T-helper 1 cell treated with Interleukin-12 subunit alpha and Interleukin-12 subunit beta and Interleukin-4 antibody, amounts not matched to agents 30 ng/mL and 1 ng/mL, for 36 hours (primary cell): Measurements from ENCODE around the gene CCNL1. TPM values are rescaled to one million over a fixed set of nuclear protein-coding genes. Genes with fewer than 3 reads are reported as not detected.
"Not testable (repeated sequence)": the region's sequence is repeated elsewhere in the genome, so short reads cannot be mapped to it uniquely, and the experiment has no call there.

Source experiments
- intact Hi-C: fragments of 100-400 bp; cut with micrococcal nuclease; formaldehyde crosslinking; loops from one replicate; pipeline ENCODE4 v1.15.1; 2024
- total RNA-seq: library from RNA; stranded (reverse); gene quantifications from 2 replicates; pipeline ENCODE4 v1.2.3, GENCODE V29; 2022

The CCNL1 gene
- total RNA-seq, 1 donor from 2014 or later, result 245 TPM

GRCh38 chr3:157109267-157110141 lies 50.4 kb downstream of the CCNL1 start:
- intact Hi-C loops, result no loop called here

- intact Hi-C loops, result no loop called here
Observed at GRCh38 chr3:157107644-157108133, 52.3 kb downstream of the CCNL1 start.

- intact Hi-C loops, result no loop called here
Observed at GRCh38 chr3:157107037-157107436, 52.9 kb downstream of the CCNL1 start.

GRCh38 chr3:157104928-157105652 lies 54.9 kb downstream of the CCNL1 start:
- intact Hi-C loops, result no loop called here

- intact Hi-C loops, result no loop called here
Observed at GRCh38 chr3:157104521-157104920, 55.4 kb downstream of the CCNL1 start.

- intact Hi-C loops, result loop anchor here (1.0 kb wide), 4 partner anchors 11 to 24 kb away; no protein-coding TSS in a partner anchor
Observed at GRCh38 chr3:157103860-157104259, 56.1 kb downstream of the CCNL1 start.

GRCh38 chr3:157103280-157103679 lies 56.7 kb downstream of the CCNL1 start:
- intact Hi-C loops, result loop anchor here (1.0 kb wide), 4 partner anchors 10 to 25 kb away; no protein-coding TSS in a partner anchor

GRCh38 chr3:157102595-157102994 lies 57.4 kb downstream of the CCNL1 start:
- intact Hi-C loops, result not testable (repeated sequence)

- intact Hi-C loops, result no loop called here
Observed at GRCh38 chr3:157102098-157102497, 57.8 kb downstream of the CCNL1 start.

GRCh38 chr3:157101486-157101885 lies 58.5 kb downstream of the CCNL1 start:
- intact Hi-C loops, result no loop called here

GRCh38 chr3:157100608-157101396 lies 59.1 kb downstream of the CCNL1 start:
- intact Hi-C loops, result no loop called here

GRCh38 chr3:157100096-157100477 lies 59.9 kb downstream of the CCNL1 start:
- intact Hi-C loops, result no loop called here

GRCh38 chr3:157099326-157100095 lies 60.4 kb downstream of the CCNL1 start:
- intact Hi-C loops, result no loop called here

- intact Hi-C loops, result no loop called here
Observed at GRCh38 chr3:157098823-157099185, 61.1 kb downstream of the CCNL1 start.

GRCh38 chr3:157098121-157098822 lies 61.7 kb downstream of the CCNL1 start:
- intact Hi-C loops, result no loop called here
